Panc1 (cell line): ENCODE results near the gene HTRA3.

Experiments used
- POLR2AphosphoS5 ChIP-seq: IDR thresholded peaks from 2 replicates; pipeline ENCODE4 v1.6.1; 2012; ENCODE audit warnings: mild to moderate bottlenecking, low read depth, low read length, moderate library complexity
- TF ChIP-seq, protein P1 (sequence below), 2 experiments: IDR thresholded peaks; 2 replicates each; pipeline ENCODE4 v1.6.1; 2011 to 2012; ENCODE audit warnings: low read depth in 2 of 2, control low read depth in 1 of 2, low read length in 1 of 2, mild to moderate bottlenecking in 1 of 2, moderate library complexity in 1 of 2; ENCODE audit not compliant: insufficient read depth in 1 of 2
- TF ChIP-seq, protein P2 (sequence below): fragments of 450-650 bp; IDR thresholded peaks from 2 replicates; pipeline ENCODE4 v1.5.1; 2017; ENCODE audit warnings: mild to moderate bottlenecking

DNA sequence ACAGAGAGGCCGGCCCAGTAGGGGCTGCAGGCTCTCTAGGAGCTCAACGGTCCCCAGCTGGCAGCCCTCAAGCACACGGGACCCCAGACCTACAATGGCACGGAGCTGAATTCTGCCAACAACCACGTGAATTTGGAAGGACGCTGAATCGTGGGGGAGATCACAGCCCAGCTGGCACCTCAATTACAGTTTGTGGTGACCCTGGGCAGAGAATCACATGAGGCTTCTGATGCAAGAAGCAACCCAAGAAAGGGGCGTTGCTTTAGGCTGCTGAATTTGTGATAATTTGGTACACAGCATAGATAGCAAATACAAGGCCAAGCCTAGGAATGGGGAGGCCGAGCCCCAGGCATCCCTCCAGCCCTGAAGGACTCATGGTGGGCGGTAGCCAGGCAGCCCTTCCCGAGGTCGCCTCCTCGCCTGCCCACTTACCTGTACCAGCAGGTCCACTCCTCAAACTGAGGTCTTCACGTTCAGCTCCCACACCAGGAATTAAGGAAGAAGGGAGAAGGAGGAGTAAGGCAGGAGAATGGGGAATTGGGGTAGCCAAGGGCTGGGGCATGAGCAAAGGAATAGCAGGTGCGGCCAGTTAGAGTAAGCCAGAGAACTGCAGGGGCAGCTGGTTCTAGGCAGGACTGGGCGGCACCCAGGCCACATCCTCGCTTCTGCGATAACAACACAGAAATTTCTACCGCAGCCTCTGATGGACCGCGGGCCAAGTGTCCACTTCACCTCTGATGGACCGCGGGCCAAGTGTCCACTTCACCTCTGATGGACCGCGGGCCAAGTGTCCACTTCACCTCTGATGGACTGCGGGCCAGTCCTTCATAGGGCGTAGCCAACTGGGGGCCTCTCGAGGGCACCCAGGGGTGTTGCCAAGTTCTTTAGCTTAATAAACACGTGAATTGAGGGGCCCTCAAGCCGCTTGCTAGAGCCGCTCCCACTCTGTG is 23.4 kb upstream of the HTRA3 start:
- TF ChIP-seq, protein P1, sequence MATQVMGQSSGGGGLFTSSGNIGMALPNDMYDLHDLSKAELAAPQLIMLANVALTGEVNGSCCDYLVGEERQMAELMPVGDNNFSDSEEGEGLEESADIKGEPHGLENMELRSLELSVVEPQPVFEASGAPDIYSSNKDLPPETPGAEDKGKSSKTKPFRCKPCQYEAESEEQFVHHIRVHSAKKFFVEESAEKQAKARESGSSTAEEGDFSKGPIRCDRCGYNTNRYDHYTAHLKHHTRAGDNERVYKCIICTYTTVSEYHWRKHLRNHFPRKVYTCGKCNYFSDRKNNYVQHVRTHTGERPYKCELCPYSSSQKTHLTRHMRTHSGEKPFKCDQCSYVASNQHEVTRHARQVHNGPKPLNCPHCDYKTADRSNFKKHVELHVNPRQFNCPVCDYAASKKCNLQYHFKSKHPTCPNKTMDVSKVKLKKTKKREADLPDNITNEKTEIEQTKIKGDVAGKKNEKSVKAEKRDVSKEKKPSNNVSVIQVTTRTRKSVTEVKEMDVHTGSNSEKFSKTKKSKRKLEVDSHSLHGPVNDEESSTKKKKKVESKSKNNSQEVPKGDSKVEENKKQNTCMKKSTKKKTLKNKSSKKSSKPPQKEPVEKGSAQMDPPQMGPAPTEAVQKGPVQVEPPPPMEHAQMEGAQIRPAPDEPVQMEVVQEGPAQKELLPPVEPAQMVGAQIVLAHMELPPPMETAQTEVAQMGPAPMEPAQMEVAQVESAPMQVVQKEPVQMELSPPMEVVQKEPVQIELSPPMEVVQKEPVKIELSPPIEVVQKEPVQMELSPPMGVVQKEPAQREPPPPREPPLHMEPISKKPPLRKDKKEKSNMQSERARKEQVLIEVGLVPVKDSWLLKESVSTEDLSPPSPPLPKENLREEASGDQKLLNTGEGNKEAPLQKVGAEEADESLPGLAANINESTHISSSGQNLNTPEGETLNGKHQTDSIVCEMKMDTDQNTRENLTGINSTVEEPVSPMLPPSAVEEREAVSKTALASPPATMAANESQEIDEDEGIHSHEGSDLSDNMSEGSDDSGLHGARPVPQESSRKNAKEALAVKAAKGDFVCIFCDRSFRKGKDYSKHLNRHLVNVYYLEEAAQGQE (IDR thresholded peaks at IDR 0.05; ENCODE audit: insufficient read depth in 1 of 2, low read depth in 2 of 2, low read length in 1 of 2) = no peak
- TF ChIP-seq, protein P2, sequence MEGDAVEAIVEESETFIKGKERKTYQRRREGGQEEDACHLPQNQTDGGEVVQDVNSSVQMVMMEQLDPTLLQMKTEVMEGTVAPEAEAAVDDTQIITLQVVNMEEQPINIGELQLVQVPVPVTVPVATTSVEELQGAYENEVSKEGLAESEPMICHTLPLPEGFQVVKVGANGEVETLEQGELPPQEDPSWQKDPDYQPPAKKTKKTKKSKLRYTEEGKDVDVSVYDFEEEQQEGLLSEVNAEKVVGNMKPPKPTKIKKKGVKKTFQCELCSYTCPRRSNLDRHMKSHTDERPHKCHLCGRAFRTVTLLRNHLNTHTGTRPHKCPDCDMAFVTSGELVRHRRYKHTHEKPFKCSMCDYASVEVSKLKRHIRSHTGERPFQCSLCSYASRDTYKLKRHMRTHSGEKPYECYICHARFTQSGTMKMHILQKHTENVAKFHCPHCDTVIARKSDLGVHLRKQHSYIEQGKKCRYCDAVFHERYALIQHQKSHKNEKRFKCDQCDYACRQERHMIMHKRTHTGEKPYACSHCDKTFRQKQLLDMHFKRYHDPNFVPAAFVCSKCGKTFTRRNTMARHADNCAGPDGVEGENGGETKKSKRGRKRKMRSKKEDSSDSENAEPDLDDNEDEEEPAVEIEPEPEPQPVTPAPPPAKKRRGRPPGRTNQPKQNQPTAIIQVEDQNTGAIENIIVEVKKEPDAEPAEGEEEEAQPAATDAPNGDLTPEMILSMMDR = no peak
- TF ChIP-seq POLR2AphosphoS5 = no peak
